SK-N-DZ (cell line): ENCODE results near the gene SFSWAP.
"Not testable (repeated sequence)": the region's sequence is repeated elsewhere in the genome, so short reads cannot be mapped to it uniquely, and the experiment has no call there.

ENCODE experiments used
- DNase-seq: peaks from one replicate; pipeline ENCODE4 v3.0.0-alpha.2; 2015; ENCODE audit warnings: low spot score

SFSWAP gene

GRCh38 chr12:131809476-131810254, 98.8 kb downstream of the SFSWAP start:
- not testable (repeated sequence) for DNase-seq

DNA sequence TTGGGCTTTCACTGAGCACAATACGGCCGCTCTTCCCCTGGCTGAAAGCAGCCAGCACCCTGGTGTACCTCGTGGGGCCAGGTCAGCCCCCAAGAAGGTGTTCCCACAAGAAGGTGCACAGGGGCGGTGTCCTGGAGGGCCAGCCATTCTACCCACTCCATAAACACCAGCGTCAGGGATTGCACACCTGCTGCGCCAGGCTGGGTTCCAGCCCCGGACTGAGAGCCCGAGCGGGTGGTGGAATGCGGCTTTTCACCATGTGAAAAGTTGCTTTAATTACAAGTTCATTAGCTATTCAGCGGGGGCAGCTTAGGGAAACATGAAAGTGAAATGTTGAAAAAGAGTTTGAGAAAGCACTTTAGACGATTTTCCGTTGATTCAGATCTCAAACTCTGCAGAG, 99.8 kb downstream of the SFSWAP start:
- no peak for DNase-seq

DNA sequence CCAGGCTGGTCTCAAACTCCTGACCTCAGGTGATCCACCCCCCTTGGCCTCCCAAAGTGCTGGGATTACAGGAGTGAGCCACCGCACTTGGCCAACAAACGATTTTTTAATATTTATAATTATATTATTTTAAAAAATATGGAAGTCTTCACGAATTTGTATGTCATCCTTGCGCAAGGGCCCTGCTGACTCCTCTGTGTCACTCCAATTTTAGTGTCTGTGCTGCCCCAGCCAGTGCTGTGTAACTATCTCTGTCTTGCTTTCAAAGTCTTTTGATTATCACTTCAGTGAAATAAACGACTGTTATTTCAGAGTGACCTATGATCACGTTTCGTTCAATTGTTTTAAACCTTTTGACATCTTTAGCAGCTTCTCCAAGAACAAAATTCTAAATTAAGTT, 104.2 kb downstream of the SFSWAP start:
- DNase-seq: no peak

DNA sequence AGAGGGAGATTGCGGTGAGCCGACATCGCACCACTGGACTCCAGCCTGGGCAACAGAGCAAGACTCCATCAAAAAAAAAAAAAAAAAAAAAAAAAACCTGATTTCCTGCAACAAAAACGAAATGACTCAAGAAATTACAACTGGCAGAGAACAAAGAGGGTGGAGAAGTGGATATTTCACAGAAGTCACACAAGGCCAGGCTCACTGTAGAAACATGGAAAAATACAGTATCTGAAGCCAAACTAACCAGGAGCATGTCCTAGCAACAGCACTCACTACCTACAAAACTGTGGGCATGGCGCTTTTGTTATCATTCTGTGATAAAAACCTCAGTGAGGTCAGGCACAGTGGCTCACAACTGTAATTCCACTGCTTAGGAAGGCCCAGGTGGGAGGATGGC, 105.6 kb downstream of the SFSWAP start:
- DNase-seq: no peak

DNA sequence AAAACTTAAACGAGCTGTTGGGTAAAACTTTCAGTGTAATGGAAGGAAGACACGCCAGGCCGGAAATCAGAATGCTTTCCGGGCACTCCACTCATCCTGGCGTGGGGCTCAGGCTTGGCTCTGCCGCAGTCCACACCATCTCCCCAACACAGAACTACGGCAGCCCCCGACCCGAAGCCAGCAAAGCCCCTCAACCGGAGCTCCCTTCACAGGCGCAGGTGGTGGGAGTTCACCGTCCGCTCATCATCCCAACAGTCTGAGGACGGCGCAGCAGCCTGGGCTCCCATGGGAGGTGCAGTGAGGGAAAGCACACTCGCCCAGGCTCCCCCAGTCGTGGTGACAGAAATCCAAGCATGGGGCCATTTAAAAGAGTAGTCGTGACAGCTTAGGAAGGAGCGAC, 106.4 kb downstream of the SFSWAP start:
- no peak for DNase-seq

- no peak for DNase-seq
These were observed 108.1 kb downstream of the SFSWAP start for GRCh38 chr12:131818821-131819585.

- no peak for DNase-seq
These were observed 113.6 kb downstream of the SFSWAP start for GRCh38 chr12:131824450-131824849.

DNA sequence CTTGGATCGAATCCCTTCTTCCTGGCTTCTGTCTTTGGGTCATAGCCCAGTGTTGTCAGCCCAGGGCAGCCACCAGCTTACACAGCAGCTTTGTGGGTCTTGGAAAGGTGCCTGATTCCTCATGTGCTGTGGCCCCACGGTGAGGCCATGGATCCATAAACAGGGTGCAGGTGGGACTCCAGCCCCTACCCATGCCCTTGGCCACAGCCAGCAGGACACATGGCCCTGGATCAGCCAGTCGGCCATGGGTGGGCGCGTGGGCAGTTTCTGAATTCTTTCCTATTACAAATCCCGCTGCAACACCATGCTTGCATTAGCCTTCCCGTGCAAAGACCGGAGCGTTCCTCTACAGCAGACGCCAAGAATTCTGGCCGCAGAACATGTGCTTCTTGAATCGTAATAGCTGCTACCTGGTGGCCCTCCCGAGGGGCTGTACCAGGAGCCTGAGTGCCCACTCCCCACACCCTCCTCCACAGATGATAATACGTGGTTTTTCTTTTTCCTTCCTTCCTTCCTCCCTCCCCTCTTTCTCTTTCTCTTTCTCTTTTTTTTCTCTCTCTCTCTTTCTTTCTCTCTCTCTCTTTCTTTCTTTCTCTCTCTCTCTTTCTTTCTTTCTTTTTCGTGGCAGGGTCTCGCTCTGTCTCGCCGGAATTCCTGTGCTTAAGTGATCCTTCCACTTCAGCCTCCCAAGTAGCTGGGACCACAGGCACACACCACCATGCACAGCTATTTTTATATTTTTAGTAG, 114.4 kb downstream of the SFSWAP start:
- no peak for DNase-seq

GRCh38 chr12:131826097-131826928, 115.4 kb downstream of the SFSWAP start:
- no peak for DNase-seq

- peak; percentile 80 for DNase-seq
These were observed 117.2 kb downstream of the SFSWAP start, which contains the start of gene MMP17 for GRCh38 chr12:131827961-131828534. Gene MMP17 (plus strand): TSS chr12:131828393. CDS start chr12:131828495, 102 bp downstream.

- no peak for DNase-seq
These were observed 117.9 kb downstream of the SFSWAP start for GRCh38 chr12:131828671-131829355.

- no peak for DNase-seq
These were observed 118.5 kb downstream of the SFSWAP start for GRCh38 chr12:131829356-131829747.

DNA sequence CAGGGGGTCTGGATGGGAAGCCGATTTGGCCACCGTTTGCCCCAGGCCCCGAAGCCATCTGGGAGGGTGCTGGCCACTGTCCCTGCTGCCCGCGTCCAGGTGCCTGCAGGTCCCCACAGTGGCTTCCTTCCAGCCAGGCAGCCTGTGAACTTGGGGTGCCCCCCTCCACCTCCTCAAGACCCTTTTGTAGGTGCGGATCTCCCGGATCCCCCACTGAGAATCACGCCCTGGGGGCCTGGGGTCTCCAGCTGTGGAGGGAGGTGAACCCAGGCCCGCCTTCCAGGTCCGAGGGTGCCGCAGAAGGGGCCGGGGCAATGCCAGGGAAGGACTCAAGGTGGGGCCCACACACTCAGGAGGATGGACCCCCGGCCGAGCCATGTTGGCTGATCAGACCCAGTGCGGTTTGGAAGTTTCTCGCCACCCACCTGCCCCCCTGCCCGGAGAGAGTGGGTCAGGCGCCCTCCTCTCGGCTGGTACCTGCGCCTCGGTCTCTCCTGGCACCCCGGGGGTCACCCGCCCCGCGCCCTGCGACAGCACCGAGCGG, 119.0 kb downstream of the SFSWAP start:
- DNase-seq: no peak

GRCh38 chr12:131830335-131830913, 119.5 kb downstream of the SFSWAP start:
- peak; percentile 84 for DNase-seq

GRCh38 chr12:131830914-131831571, 120.2 kb downstream of the SFSWAP start:
- DNase-seq: no peak

DNA sequence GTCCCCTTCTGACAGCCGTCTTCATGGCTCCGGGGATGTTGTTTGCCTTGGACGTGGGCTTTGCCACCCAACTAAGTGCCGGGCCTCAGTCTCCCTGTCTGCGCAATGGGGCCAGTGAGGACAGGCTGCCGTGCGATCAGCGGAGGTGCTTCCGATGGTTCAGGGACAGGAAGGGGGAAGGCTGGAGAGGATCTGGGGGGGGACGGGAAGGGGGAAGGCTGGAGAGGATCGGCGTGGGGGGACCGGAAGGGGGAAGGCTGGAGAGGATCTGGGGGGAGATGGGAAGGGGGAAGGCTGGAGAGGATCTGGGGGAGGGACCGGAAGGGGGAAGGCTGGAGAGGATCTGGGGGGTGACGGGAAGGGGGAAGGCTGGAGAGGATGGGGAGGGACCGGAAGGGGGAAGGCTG, 120.7 kb downstream of the SFSWAP start:
- DNase-seq: no peak

DNA sequence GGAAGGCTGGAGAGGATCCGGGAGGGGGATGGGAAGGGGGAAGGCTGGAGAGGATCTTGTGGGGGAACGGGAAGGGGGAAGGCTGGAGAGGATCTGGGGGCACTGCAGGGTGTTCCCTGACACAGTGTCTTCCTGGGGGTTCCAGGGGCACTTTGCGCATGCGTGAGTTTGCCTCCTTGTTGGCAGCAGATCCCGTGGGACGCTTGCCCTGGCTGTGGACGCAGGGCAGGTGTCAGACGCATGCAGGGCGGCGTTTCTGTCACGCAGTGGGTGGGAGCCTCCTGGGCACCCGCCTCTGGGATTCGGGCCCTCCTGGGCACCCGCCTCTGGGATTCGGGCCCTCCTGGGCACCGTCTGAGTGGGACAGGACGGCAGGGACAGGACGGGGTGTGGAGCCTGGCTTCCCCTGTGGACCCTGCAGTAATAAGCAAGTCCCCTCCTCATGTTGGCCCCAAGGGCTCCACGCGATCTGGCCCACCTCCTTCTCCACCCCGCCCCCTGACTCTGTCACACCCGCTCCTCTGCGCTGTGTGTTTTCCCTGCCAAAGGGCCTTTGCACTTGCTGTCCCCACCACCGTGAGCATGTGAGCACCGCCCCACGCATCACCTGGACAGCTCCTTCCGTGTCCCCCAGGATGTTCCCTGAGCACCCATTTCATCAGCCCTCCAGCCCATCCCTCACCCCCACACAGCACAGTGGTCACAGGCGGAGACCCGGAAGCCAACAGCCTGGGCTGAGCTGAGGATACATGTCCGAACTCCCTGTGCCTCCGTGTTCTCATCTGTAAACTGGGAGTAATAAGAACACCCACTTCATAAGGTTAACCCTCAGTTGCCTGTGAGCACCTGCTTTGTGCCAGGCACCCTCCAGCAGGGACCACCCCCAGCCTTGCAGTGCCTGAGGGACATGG, 121.7 kb downstream of the SFSWAP start:
- no peak for DNase-seq
